Neuron (in vitro differentiated cells): ENCODE data around the gene MTA1.

Experiments
- H2AFZ ChIP-seq: one replicate; pipeline ENCODE4 v1.6.1; 2013; ENCODE audit warnings: low read depth, mild to moderate bottlenecking, inconsistent platforms, low read length, moderate library complexity
- H3K27me3 ChIP-seq: one replicate; pipeline ENCODE4 v1.6.1; 2013; ENCODE audit warnings: low read length; ENCODE audit not compliant: insufficient read depth
- H3K36me3 ChIP-seq: one replicate; pipeline ENCODE4 v1.6.1; 2013; ENCODE audit warnings: low read length; ENCODE audit not compliant: insufficient read depth
- H3K4me1 ChIP-seq: one replicate; pipeline ENCODE4 v1.6.1; 2013; ENCODE audit warnings: low read length; ENCODE audit not compliant: insufficient read depth
- H3K4me3 ChIP-seq: 2 replicates; pipeline ENCODE4 v1.5.1; 2013; ENCODE audit warnings: mild to moderate bottlenecking, low read length, moderate library complexity
- H3K9me3 ChIP-seq: one replicate; pipeline ENCODE4 v1.6.1; 2013; ENCODE audit warnings: low read length

MTA1 gene

GRCh38 chr14:105496831-105497591, 77.4 kb downstream of the MTA1 start:
- Histone ChIP-seq H3K9me3 (no peaks in the 10 kb centered on the region), H3K4me3 (no peak overlapping the region), H3K4me1 (peaks cover 4% of the 10 kb centered on the region), H2AFZ (no peak overlapping the region), H3K27me3 (no peaks in the 10 kb centered on the region), H3K36me3 (no peaks in the 10 kb centered on the region)

- H3K4me3 ChIP-seq = no peak overlapping the region
- no peaks in the 10 kb centered on the region for H3K36me3 ChIP-seq
- H3K4me1 ChIP-seq = peaks cover 4% of the 10 kb centered on the region
- H3K27me3 ChIP-seq = no peaks in the 10 kb centered on the region
- H2AFZ ChIP-seq = no peak overlapping the region
- no peaks in the 10 kb centered on the region for H3K9me3 ChIP-seq
Observed at GRCh38 chr14:105497671-105498429, 78.2 kb downstream of the MTA1 start.

DNA sequence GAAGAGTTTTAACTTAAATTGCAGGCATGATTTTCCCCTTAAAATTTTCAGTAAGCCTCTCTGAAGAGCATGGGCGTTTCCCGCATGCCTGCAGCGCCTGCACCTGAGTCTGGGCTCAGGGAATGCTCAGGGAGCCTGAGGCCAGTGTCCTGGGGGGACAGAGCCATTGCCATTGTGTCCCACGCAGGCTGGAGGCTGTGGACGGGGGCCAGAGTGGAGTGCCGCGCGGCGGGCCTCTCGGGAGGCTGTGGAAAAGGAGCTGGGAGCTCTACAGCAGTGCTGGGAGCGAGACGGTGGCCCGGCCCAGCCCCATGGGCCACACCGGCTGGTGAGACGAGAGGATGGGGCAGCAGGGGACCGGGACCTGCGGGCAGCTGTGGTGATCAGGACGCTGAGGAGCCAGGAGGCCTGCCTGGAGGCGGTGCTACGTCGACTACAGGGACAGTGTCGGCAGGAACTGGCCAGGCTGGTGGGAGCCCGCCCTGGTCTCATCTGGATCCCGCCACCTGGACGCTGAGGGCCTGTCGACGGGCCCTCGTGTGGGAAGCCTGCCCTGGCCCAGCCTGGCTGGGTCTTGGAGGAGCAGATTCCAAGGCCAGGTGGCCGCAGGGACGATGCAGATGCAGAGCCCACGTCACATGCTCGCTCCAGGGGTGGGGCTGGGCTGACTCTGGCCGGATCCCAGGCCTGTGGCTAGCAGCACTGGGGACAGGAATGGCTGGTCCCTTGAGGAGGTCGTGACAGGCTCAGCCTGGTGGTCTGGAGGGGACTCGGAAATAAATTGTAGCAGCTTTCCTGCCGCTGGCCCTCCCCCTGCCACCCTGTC, 79.0 kb downstream of the MTA1 start:
- no peaks in the 10 kb centered on the region for H3K9me3 ChIP-seq
- no peaks in the 10 kb centered on the region for H3K27me3 ChIP-seq
- no peak overlapping the region for H3K4me3 ChIP-seq
- no peaks in the 10 kb centered on the region for H3K36me3 ChIP-seq
- no peak overlapping the region for H2AFZ ChIP-seq
- peaks cover 4% of the 10 kb centered on the region for H3K4me1 ChIP-seq

DNA sequence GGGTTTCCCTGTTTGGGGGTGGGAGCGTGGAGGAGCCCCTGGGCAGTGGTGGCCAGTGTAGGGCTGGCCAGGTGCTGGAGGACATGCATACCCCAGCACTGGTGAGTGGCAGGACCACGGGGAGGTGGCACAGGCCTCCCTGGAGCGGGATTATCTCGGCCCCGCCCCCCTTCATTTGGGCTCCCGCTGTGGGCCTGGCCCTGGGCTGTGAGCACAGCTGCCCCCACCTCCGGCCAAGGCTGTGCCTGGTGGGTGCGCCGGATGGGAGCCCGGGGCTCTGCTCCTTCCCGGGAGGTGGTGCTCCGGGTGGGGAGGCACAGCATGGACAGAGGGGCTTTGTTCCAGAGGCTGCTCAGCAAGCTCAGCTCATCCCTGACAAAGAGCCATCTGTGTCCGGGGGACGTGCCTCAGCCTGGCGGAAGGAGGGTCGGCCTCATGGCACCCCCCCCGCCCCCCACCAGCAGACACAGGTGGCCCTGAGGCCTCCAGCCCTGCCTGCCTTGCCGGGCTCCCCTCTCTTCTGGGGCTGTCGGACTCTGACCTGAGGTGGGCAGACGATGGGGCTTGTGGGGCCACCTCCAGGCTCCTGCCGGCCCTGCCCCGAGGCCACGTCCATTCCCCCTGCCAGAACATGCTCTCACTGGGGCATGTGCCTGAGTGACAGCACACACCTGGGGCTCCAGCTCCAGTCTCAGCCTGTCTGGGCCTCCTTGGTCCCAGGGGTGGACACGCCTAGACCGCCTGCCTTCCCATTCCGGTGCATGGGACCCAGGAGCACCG, 79.8 kb downstream of the MTA1 start:
- Histone ChIP-seq H2AFZ (no peak overlapping the region), H3K4me3 (no peak overlapping the region), H3K9me3 (no peaks in the 10 kb centered on the region), H3K4me1 (peaks cover 4% of the 10 kb centered on the region), H3K27me3 (no peaks in the 10 kb centered on the region), H3K36me3 (no peaks in the 10 kb centered on the region)

GRCh38 chr14:105500036-105500725, 80.6 kb downstream of the MTA1 start:
- Histone ChIP-seq H2AFZ (no peak overlapping the region), H3K27me3 (no peaks in the 10 kb centered on the region), H3K4me3 (no peak overlapping the region), H3K36me3 (no peaks in the 10 kb centered on the region), H3K4me1 (peaks cover 4% of the 10 kb centered on the region), H3K9me3 (no peaks in the 10 kb centered on the region)

DNA sequence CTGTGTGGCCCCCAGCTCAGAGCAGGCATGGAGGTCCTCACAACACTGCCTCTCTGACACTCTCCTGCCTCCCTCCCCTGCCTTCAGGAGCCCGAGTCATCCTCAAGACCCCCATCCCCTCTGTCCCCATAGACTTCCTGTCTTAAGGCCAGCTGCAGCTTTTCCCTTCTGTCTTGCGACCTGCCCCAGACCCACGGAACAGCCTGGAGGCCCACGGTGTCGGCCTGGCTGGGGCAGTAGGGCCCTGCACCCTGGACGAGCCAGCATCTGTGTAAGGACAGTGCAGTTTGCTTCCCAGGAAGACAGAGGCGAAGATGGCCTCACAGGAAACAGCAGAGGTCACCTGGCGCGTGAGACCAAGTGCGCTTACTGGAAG, 81.1 kb downstream of the MTA1 start:
- Histone ChIP-seq H3K4me1 (peaks cover 4% of the 10 kb centered on the region), H3K4me3 (no peak overlapping the region), H3K27me3 (peaks cover 2% of the 10 kb centered on the region), H3K9me3 (no peaks in the 10 kb centered on the region), H3K36me3 (no peaks in the 10 kb centered on the region), H2AFZ (no peak overlapping the region)

DNA sequence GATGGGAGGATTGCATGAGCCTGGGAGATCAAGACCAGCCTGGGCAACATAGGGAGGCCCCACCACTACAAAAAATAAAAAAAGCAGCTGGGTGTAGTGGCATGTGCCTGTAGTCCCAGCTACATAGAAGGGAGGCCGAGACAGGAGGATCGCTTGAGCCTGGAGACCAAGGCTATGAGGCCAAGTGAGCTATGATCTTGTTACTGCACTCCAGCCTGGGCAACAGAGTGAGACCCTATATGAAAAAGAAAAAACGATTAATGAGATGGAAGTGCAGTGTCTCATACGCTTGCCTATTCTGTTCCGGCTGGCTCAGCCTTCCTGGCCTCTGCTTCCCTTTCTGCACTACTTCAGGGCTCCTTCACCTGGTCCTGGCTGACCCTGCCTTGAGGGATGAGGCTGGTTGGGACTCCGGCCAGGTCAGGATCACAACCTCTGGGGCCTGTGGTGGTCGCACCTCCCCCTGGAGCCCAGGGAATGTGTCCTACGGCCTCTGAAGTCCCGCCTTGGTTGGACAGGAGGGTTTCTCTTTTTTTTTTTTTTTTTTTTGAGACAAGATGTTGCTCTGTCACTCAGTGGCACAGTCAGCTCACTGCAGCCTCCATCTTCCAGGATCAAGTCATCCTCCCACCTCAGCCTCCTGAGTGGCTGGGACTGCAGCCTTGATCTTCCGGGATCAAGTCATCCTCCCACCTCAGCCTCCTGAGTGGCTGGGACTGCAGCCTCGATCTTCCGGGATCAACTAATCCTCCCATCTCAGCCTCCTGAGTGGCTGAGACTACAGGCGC, 82.1 kb downstream of the MTA1 start:
- Histone ChIP-seq H3K4me3 (no peak overlapping the region), H3K36me3 (no peaks in the 10 kb centered on the region), H2AFZ (no peak overlapping the region), H3K27me3 (peaks cover 2% of the 10 kb centered on the region), H3K9me3 (no peaks in the 10 kb centered on the region), H3K4me1 (peaks cover 4% of the 10 kb centered on the region)

DNA sequence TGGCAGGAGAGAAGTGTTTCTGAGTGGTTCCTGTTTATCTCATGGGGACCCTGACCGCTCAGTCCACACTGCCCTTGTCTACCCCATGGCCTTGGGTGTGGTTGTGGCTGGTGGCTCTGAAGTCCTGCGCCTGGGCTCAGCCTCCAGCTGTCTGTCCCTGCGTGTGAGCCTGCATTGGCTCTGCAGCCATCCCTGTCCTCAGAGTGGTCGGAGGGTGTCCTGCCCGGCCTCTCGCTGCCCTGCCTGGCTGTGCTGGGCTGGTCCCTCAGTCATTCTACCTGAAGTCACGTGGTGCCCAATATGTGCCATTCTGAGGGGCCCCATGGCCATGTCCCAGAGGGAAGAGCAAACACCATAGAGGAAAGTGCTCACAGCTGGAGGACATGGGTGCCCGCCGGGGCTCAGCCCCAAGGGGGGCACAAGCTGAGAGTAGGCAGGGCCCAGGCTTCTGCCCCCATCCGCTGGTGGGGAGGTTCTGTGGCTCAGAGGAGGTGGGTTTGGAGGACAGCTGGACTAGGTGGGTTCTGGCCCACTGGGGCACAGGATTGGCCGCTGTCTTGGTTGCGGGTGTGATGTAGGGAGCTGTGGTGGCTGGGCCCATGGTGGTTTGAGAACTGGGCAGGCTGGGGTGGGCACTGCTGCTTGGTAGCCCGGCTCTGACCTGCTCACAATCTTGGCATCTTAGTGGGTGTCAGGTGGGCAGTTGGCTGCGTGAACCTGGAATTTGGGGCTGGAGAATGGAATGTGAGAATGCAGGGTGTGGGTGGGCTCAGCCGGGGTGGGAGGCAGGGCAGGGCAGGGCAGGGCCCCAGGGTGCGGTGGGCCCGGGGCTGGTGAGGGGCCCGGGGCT, 83.0 kb downstream of the MTA1 start:
- Histone ChIP-seq H3K27me3 (peaks cover 2% of the 10 kb centered on the region), H2AFZ (no peak overlapping the region), H3K36me3 (no peaks in the 10 kb centered on the region), H3K4me3 (no peak overlapping the region), H3K9me3 (no peaks in the 10 kb centered on the region), H3K4me1 (peaks cover 4% of the 10 kb centered on the region)

GRCh38 chr14:105503296-105503640, 83.6 kb downstream of the MTA1 start:
- peaks cover 7% of the 10 kb centered on the region for H3K27me3 ChIP-seq
- peaks cover 4% of the 10 kb centered on the region for H3K4me1 ChIP-seq

DNA sequence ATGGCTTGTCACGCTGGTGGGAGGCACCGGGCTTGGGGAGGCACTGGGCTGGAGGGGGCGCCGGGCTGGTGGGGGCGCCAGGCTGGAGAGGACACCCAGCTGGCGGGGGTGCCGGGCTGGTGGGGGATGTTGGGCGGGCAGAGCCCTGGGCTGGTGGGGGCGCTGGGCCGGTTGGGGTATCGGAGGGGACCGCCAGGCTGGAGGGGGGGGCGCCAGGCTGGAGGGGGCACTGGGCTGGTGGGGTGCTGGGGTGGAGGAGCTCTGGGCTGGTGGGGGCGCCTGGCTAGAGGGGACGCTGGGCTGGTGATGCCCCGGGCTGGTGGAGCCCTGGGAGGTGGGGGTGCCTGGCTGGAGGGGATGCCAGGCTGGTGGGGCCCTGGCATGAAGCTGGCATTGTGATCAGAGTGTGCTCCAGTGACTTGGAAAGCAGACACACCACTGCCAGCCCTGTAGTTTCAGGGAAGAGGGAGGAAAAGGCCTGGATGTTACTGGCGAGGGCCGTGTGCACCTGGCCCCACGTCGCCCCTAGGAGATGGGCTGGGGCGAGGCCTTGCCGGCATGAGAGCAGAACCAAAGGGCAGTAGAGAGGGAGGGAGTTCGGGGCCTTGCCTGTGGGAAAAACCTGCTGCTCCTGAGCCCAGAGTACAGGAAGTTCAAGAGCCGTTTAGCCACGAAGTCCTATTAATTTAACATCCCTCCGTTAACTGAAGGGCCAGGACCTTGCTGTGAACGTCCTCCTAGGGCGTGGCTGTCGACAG, 84.5 kb downstream of the MTA1 start:
- no peaks in the 10 kb centered on the region for H3K9me3 ChIP-seq
- H3K4me1 ChIP-seq = peaks cover 3% of the 10 kb centered on the region
- no peaks in the 10 kb centered on the region for H3K36me3 ChIP-seq
- H3K4me3 ChIP-seq = no peak overlapping the region
- peaks cover 10% of the 10 kb centered on the region for H3K27me3 ChIP-seq
- no peak overlapping the region for H2AFZ ChIP-seq

More at GRCh38 chr14:105503296-105503640, 83.6 kb downstream of the MTA1 start:
- Histone ChIP-seq H3K9me3 (no peaks in the 10 kb centered on the region), H2AFZ (no peak overlapping the region), H3K4me3 (no peak overlapping the region), H3K36me3 (no peaks in the 10 kb centered on the region)
